Measurements from ENCODE around the gene EDC4. TPM values are rescaled to one million over a fixed set of nuclear protein-coding genes. Genes with fewer than 3 reads are reported as not detected.

EDC4 gene
- total and polyA plus RNA-seq, 2 of the 8 experiments (the other 6 are each of a cell fraction or from before 2014, with no cell fraction given): 58.5 to 72.7 TPM

- no peak for TF ChIP-seq CTCF (IDR thresholded peaks at IDR 0.05; ENCODE audit: control extremely low read depth in 1 of 3, insufficient read depth in 1 of 3, low read depth in 1 of 3, low read length in 3 of 3)
These were observed 10.5 kb downstream of the EDC4 start (continued) for GRCh38 chr16:67883146-67883871.

Data from H1 (cell line).